Kidney epithelial cell (primary cell): Measurements from ENCODE around the gene PALLD. TPM values are rescaled to one million over a fixed set of nuclear protein-coding genes. Genes with fewer than 3 reads are reported as not detected.

Experiments
- DNase-seq: peaks from one replicate; pipeline ENCODE4 v3.0.0-alpha.2; 2010; ENCODE audit warnings: low read depth
- H3K27me3 ChIP-seq: 2 replicates; pipeline ENCODE4 v1.6.0; 2011; ENCODE audit warnings: low read length; ENCODE audit not compliant: control insufficient read depth, insufficient read depth
- H3K36me3 ChIP-seq: 2 replicates; pipeline ENCODE4 v1.5.1; 2011; ENCODE audit warnings: low read length; ENCODE audit not compliant: control insufficient read depth, insufficient read depth
- H3K4me3 ChIP-seq: 2 replicates; pipeline ENCODE4 v1.5.1; 2011; ENCODE audit warnings: low read depth, mild to moderate bottlenecking, control low read depth, low read length
- total RNA-seq: library from RNA; depleted of rRNA; stranded (reverse); fragments of >200 nt; gene quantifications from 2 replicates; pipeline ENCODE4 v1.2.3, GENCODE V29; 2015
- TF ChIP-seq, protein P1 (sequence below): IDR thresholded peaks from 2 replicates; pipeline ENCODE4 v1.5.1; 2011; ENCODE audit warnings: mild to moderate bottlenecking, moderate library complexity, low read length, control low read depth, inconsistent platforms; ENCODE audit not compliant: insufficient read depth, poor library complexity, severe bottlenecking

Gene PALLD
- total RNA-seq, 1 donor from 2014 or later: 77.4 TPM

DNA sequence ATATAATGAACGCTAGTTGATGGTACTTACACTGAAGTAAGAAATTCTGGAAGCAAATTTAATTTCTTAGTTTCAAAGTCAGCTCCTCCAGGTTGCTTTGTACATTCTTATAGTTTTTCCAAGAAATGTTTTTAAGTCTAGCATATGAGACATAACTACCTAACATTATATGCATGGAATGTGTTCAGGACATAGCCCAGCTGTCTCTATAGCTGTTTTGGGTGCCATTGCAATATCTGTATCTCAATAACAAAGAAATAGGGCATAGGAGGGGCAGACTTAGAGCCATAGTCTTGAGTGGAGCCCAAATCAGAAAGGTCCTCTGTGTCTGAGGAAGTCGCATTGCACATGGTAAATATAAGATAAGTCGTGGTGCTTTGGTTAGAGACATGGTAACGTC is 369.8 kb downstream of the PALLD start:
- H3K4me3 ChIP-seq: no peak overlapping the region
- no peaks in the 10 kb centered on the region for H3K27me3 ChIP-seq
- no peak for DNase-seq
- H3K36me3 ChIP-seq: no peaks in the 10 kb centered on the region
- TF ChIP-seq, protein P1, sequence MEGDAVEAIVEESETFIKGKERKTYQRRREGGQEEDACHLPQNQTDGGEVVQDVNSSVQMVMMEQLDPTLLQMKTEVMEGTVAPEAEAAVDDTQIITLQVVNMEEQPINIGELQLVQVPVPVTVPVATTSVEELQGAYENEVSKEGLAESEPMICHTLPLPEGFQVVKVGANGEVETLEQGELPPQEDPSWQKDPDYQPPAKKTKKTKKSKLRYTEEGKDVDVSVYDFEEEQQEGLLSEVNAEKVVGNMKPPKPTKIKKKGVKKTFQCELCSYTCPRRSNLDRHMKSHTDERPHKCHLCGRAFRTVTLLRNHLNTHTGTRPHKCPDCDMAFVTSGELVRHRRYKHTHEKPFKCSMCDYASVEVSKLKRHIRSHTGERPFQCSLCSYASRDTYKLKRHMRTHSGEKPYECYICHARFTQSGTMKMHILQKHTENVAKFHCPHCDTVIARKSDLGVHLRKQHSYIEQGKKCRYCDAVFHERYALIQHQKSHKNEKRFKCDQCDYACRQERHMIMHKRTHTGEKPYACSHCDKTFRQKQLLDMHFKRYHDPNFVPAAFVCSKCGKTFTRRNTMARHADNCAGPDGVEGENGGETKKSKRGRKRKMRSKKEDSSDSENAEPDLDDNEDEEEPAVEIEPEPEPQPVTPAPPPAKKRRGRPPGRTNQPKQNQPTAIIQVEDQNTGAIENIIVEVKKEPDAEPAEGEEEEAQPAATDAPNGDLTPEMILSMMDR: no peak

DNA sequence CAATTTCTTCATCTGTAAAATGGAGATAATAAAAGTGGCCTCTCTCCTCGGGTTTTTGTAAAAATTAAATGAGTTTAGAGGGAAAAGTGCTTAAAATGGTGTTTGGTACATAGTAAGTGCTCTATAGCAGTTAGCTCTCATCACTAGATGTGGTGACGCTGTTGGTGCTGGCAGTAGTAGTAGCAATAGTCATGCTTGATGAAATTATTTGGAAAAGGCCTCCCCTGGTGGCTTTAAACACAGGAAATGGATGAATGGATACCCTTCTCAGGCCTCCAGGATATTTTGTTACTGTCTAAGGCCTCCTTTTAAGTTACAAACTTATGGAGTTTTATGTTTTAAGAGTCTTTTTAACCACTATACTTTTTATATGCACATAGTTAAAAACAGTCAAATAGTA is 370.3 kb downstream of the PALLD start:
- DNase-seq: no peak
- TF ChIP-seq, protein P1: no peak
- H3K36me3 ChIP-seq: peaks cover 1% of the 10 kb centered on the region
- no peak overlapping the region for H3K4me3 ChIP-seq
- no peaks in the 10 kb centered on the region for H3K27me3 ChIP-seq

DNA sequence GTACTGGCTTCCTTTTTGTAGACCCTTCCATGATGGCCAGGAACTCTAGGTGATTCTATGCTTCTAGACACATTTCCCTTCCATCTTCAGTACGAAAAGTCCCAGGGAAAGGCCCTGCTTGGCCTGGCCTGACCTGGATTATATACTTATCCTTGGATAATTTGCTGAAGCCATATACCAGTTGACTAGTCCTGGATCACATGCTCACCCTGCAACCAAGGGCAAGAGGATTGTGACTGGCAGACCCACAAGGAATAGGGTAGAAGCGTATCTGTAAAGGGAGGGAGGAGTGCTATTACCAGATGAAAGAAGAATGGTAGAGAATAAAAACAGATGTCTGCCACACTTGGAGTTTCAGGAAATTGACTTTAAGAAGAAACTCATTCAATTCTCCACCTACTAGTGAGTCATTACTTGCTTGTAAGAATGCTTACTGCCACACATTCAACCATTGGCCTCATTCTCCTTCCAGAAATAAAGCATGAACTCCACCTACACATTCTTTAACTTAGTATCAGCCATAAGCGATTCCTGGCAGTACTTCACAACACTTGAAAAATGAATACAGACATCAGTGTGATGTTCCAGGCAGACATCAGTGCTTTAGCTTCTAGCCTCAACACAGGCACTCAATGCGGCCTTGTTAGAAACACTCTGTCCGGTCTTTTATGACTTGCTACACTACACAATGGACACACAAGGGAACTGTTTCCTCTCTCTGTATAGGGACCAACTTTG is 371.4 kb downstream of the PALLD start:
- Histone ChIP-seq H3K4me3 (no peak overlapping the region), H3K36me3 (peaks cover 1% of the 10 kb centered on the region), H3K27me3 (no peaks in the 10 kb centered on the region)
- DNase-seq: peak; percentile 52
- TF ChIP-seq, protein P1: no peak

DNA sequence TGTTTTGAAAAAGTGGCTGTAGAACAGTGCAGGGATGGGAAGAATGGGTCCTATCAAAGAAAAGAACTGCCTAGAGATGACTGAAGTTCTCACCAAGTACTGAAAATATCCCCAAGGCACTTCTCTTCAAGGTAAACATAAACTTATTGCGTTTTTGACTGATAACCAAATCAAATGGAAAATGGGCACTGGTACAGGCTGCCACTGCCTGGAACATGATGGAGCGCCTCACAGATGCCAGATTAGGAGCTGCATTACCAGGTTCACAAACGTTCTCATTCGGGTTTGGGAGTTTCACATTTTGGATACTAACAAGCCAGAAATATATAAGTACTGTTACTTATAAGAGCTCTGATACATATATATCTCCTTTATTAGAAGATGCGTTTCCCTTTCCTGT is 371.9 kb downstream of the PALLD start:
- Histone ChIP-seq H3K4me3 (no peak overlapping the region), H3K36me3 (peaks cover 1% of the 10 kb centered on the region), H3K27me3 (no peaks in the 10 kb centered on the region)
- DNase-seq: no peak
- TF ChIP-seq, protein P1: no peak

DNA sequence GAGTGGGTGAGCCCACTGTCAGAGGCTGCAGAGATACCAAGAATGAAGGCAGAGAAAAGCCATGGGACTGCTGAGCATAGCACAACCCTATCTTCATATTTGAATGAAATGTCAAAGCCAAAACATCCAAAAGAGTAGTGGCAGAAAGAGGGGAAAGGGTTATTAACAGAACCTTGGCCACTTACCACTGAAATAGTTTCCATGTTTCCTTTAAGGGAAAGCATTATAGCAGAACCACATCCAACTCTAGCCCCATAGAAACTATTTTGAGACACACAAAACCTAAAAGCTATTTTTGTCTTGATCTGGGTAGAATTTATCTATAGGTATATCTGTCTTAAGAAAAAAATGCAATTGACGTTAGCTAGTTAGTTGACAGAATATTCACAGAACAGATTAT is 373.2 kb downstream of the PALLD start:
- Histone ChIP-seq H3K36me3 (peaks cover 1% of the 10 kb centered on the region), H3K4me3 (no peak overlapping the region), H3K27me3 (no peaks in the 10 kb centered on the region)
- TF ChIP-seq, protein P1: no peak
- no peak for DNase-seq

DNA sequence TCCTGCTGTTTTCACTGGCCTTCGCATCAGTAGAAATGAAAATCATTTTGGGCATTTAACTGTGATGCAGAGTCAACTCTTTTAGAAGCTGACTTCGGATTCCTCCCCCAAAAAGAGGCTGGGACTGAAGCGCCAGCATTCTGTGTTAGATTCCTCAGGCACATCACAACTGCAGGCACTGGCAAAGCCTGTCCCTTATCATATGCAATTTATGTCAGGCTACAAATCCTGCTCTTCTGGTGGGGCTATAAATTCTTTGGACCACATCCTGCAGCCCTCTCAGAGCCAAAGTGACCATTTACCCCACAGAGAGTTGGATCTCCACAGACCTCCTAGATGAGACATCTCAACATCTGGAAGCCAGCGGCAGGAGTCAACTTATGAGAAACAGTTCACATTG is 374.8 kb downstream of the PALLD start:
- Histone ChIP-seq H3K27me3 (no peaks in the 10 kb centered on the region), H3K4me3 (no peak overlapping the region), H3K36me3 (peaks cover 1% of the 10 kb centered on the region)
- TF ChIP-seq, protein P1: no peak
- no peak for DNase-seq
